Measurements from ENCODE around the gene WNK1. TPM values are rescaled to one million over a fixed set of nuclear protein-coding genes. Genes with fewer than 3 reads are reported as not detected.
"Not testable (repeated sequence)": the region's sequence is repeated elsewhere in the genome, so short reads cannot be mapped to it uniquely, and the experiment has no call there.

Gene WNK1
- total and polyA plus RNA-seq, 7 experiments from 2014 or later = 22.9 to 200 (median 164) TPM

DNA sequence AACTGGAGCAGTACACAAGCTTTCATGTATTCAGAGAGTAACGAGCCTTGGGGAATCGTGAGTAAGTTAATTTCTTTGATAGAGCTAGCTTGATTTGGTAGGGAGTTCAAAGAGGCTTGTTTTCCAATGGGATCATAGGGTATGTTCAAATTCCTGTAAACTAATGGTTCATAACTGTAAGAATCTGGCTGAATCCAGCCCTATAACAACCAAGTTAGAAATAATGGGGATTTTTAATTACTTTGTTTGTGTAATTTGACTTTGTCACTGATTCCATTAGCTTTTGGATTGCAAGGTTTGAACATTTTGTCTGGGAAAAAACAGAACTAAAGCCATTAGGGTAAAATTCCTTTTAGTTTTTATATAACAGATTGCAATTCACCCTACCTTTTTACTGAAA, 94.0 kb downstream of the WNK1 start:
- POLR2A ChIA-PET = interaction anchor here (0.5 to 0.6 kb wide), 2 partner anchors 561 to 709 kb away, joined by 3 read pairs; no protein-coding TSS in a partner anchor
- Histone ChIP-seq H3K36me3 (ENCODE audit: control insufficient read depth in 2 of 3, insufficient read depth in 3 of 3, low read length in 3 of 3) (peaks cover 0 to 5% (median 0%) of the 10 kb centered on the region in 3 experiments), H3K4me3 (ENCODE audit: low read length) (no peak overlapping the region), H3K9me3 (ENCODE audit: control insufficient read depth in 2 of 3, low read length in 3 of 3) (no peaks in the 10 kb centered on the region), H3K27me3 (ENCODE audit: control insufficient read depth in 2 of 2, insufficient read depth in 2 of 2, low read length in 2 of 2) (no peaks in the 10 kb centered on the region), H3K27ac (ENCODE audit: low read depth, low read length) (no peak overlapping the region), H3K4me1 (ENCODE audit: control insufficient read depth in 2 of 2, insufficient read depth in 2 of 2, low read length in 2 of 2) (peaks cover 0 to 5% of the 10 kb centered on the region in 2 donors)
- intact Hi-C loops (cut with micrococcal nuclease) = no loop called here
- H3K27ac Mint-ChIP-seq = peak overlapping the region in 3 of 9 donors; percentile 27 to 79 (median 28)
- peaks cover 4 to 29% (median 24%) of the 10 kb centered on the region in 5 donors for H3K36me3 Mint-ChIP-seq
- peaks cover 0 to 3% (median 0%) of the 10 kb centered on the region in 11 donors for H3K9me3 Mint-ChIP-seq
- H3K4me1 Mint-ChIP-seq = peaks cover 27 to 67% (median 64%) of the 10 kb centered on the region in 7 donors
- ATAC-seq = no peak
- no peaks in the 10 kb centered on the region for H3K27me3 Mint-ChIP-seq
- CTCF ChIA-PET = interaction anchor here (0.7 to 1.1 kb wide), 2 partner anchors 9 to 283 kb away, joined by 3 read pairs; no protein-coding TSS in a partner anchor
- no peak overlapping the region for H3K4me3 Mint-ChIP-seq
- DNase-seq = no peak

- peaks cover 4 to 24% (median 18%) of the 10 kb centered on the region in 5 donors for H3K36me3 Mint-ChIP-seq
- H3K9me3 Mint-ChIP-seq = peaks cover 0 to 3% (median 0%) of the 10 kb centered on the region in 11 donors
- ATAC-seq (no peak), DNase-seq (no peak)
- intact Hi-C loops (cut with micrococcal nuclease) = no loop called here
- Histone ChIP-seq H3K4me3 (ENCODE audit: low read length) (no peak overlapping the region), H3K4me1 (ENCODE audit: control insufficient read depth in 2 of 2, insufficient read depth in 2 of 2, low read length in 2 of 2) (peaks cover 0 to 5% of the 10 kb centered on the region in 2 donors), H3K27me3 (ENCODE audit: control insufficient read depth in 2 of 2, insufficient read depth in 2 of 2, low read length in 2 of 2) (no peaks in the 10 kb centered on the region), H3K9me3 (ENCODE audit: control insufficient read depth in 2 of 3, low read length in 3 of 3) (no peaks in the 10 kb centered on the region), H3K36me3 (ENCODE audit: control insufficient read depth in 2 of 3, insufficient read depth in 3 of 3, low read length in 3 of 3) (peaks cover 0 to 5% (median 0%) of the 10 kb centered on the region in 3 experiments), H3K27ac (ENCODE audit: low read depth, low read length) (no peak overlapping the region)
- POLR2A ChIA-PET = no interaction called here
- H3K4me1 Mint-ChIP-seq = peaks cover 21 to 68% (median 51%) of the 10 kb centered on the region in 7 donors
- H3K4me3 Mint-ChIP-seq = no peak overlapping the region
- H3K27ac Mint-ChIP-seq = peak overlapping the region in 7 of 9 donors; percentile 6 to 45 (median 24)
- H3K27me3 Mint-ChIP-seq = no peaks in the 10 kb centered on the region
- CTCF ChIA-PET = no interaction called here
Measured at GRCh38 chr12:848173-848865, 95.9 kb downstream of the WNK1 start.

DNA sequence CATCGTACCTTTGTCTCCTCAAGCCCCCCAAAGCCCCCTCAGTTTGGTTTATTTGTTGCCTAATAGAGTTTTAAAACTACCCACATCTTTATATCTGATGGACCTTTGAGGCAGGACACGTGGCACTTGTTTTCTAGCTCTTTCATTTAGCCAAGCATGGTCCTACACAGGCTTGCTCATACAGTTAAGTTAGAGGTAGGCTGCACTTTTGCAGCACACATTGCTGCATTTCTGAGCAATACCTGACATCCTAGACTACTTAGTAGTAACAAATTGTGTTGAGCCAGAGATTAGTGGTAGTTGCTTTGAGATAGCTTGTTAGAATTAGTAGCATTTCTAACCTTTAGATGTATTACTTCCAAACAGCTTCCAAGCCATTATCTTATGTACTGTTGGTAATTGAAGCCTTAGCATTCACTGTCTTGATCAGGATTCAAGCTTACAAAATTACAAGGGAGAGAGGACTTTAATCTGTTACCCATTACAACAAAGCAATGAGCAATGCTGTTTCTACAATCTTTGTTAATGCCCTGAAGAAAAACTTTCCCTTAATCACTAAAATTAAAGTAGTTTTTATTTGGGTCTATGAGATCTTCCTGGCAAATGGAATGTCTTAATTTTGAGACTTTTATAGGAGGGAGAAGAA, 96.6 kb downstream of the WNK1 start:
- ChIA-PET CTCF (no interaction called here), POLR2A (interaction anchor here (0.6 kb wide), 2 partner anchors 35 to 124 kb away, joined by 3 to 4 read pairs; no protein-coding TSS in a partner anchor)
- peaks cover 4 to 24% (median 18%) of the 10 kb centered on the region in 5 donors for H3K36me3 Mint-ChIP-seq
- DNase-seq (no peak), ATAC-seq (no peak)
- H3K27me3 ChIP-seq (ENCODE audit: control insufficient read depth in 2 of 2, insufficient read depth in 2 of 2, low read length in 2 of 2) = no peaks in the 10 kb centered on the region
- H3K9me3 Mint-ChIP-seq = peaks cover 0 to 3% (median 0%) of the 10 kb centered on the region in 11 donors
- H3K27ac Mint-ChIP-seq = peak overlapping the region in 5 of 9 donors; percentile 6 to 45 (median 17)
- no peak overlapping the region for H3K27ac ChIP-seq (ENCODE audit: low read depth, low read length)
- H3K9me3 ChIP-seq (ENCODE audit: control insufficient read depth in 2 of 3, low read length in 3 of 3) = no peaks in the 10 kb centered on the region
- H3K4me1 Mint-ChIP-seq = peaks cover 21 to 66% (median 48%) of the 10 kb centered on the region in 7 donors
- peaks cover 0 to 5% of the 10 kb centered on the region in 2 donors for H3K4me1 ChIP-seq (ENCODE audit: control insufficient read depth in 2 of 2, insufficient read depth in 2 of 2, low read length in 2 of 2)
- H3K36me3 ChIP-seq (ENCODE audit: control insufficient read depth in 2 of 3, insufficient read depth in 3 of 3, low read length in 3 of 3) = peaks cover 0 to 5% (median 0%) of the 10 kb centered on the region in 3 experiments
- intact Hi-C loops (cut with micrococcal nuclease) = no loop called here
- no peak overlapping the region for H3K4me3 Mint-ChIP-seq
- no peaks in the 10 kb centered on the region for H3K27me3 Mint-ChIP-seq
- H3K4me3 ChIP-seq (ENCODE audit: low read length) = no peak overlapping the region

- CTCF ChIA-PET = not testable (repeated sequence)
Measured at GRCh38 chr12:849733-850437, 97.5 kb downstream of the WNK1 start.

GRCh38 chr12:851343-851742, 99.0 kb downstream of the WNK1 start:
- Mint-ChIP-seq H3K27ac (peak overlapping the region in 5 of 9 donors; percentile 15 to 59 (median 47)), H3K27me3 (no peaks in the 10 kb centered on the region), H3K9me3 (peaks cover 0 to 3% (median 0%) of the 10 kb centered on the region in 11 donors), H3K36me3 (peaks cover 4 to 21% (median 15%) of the 10 kb centered on the region in 5 donors), H3K4me3 (peak overlapping the region in 1 of 10 donors; percentile 1), H3K4me1 (peaks cover 21 to 61% (median 42%) of the 10 kb centered on the region in 7 donors)
- Histone ChIP-seq H3K27ac (ENCODE audit: low read depth, low read length) (peak overlapping the region; percentile 12), H3K36me3 (ENCODE audit: control insufficient read depth in 2 of 3, insufficient read depth in 3 of 3, low read length in 3 of 3) (peaks cover 0 to 5% (median 0%) of the 10 kb centered on the region in 3 experiments), H3K4me1 (ENCODE audit: control insufficient read depth in 2 of 2, insufficient read depth in 2 of 2, low read length in 2 of 2) (peaks cover 0 to 5% of the 10 kb centered on the region in 2 donors), H3K27me3 (ENCODE audit: control insufficient read depth in 2 of 2, insufficient read depth in 2 of 2, low read length in 2 of 2) (no peaks in the 10 kb centered on the region), H3K9me3 (ENCODE audit: control insufficient read depth in 2 of 3, low read length in 3 of 3) (no peaks in the 10 kb centered on the region), H3K4me3 (ENCODE audit: low read length) (no peak overlapping the region)
- CTCF ChIA-PET = interaction anchor here (0.6 kb wide), 1 partner anchor 35 kb away, joined by 3 read pairs; no protein-coding TSS in a partner anchor
- ATAC-seq = no peak
- intact Hi-C loops (cut with micrococcal nuclease) = no loop called here
- POLR2A ChIA-PET = no interaction called here
- DNase-seq = no peak

More at GRCh38 chr12:849733-850437, 97.5 kb downstream of the WNK1 start:
- H3K9me3 Mint-ChIP-seq; intact Hi-C loops (cut with micrococcal nuclease); POLR2A ChIA-PET; H3K27me3 Mint-ChIP-seq; H3K4me3 ChIP-seq (ENCODE audit: low read length); H3K9me3 ChIP-seq (ENCODE audit: control insufficient read depth in 2 of 3, low read length in 3 of 3); ATAC-seq; H3K27ac ChIP-seq (ENCODE audit: low read depth, low read length); H3K36me3 ChIP-seq (ENCODE audit: control insufficient read depth in 2 of 3, insufficient read depth in 3 of 3, low read length in 3 of 3); H3K4me3 Mint-ChIP-seq; H3K27me3 ChIP-seq (ENCODE audit: control insufficient read depth in 2 of 2, insufficient read depth in 2 of 2, low read length in 2 of 2); DNase-seq; H3K4me1 ChIP-seq (ENCODE audit: control insufficient read depth in 2 of 2, insufficient read depth in 2 of 2, low read length in 2 of 2): not testable (repeated sequence)
- Mint-ChIP-seq H3K36me3 (peaks cover 4 to 21% (median 15%) of the 10 kb centered on the region in 5 donors), H3K27ac (peak overlapping the region in 1 of 9 donors; percentile 45), H3K4me1 (peaks cover 21 to 62% (median 44%) of the 10 kb centered on the region in 7 donors)

GRCh38 chr12:851913-852312, 99.5 kb downstream of the WNK1 start:
- no peaks in the 10 kb centered on the region for H3K27me3 Mint-ChIP-seq
- no peaks in the 10 kb centered on the region for H3K9me3 ChIP-seq (ENCODE audit: control insufficient read depth in 2 of 3, low read length in 3 of 3)
- ChIA-PET CTCF (interaction anchor here (0.6 kb wide), 1 partner anchor 36 kb away, joined by 3 read pairs; no protein-coding TSS in a partner anchor), POLR2A (no interaction called here)
- ATAC-seq = no peak
- no peak overlapping the region for H3K4me3 Mint-ChIP-seq
- H3K27me3 ChIP-seq (ENCODE audit: control insufficient read depth in 2 of 2, insufficient read depth in 2 of 2, low read length in 2 of 2) = no peaks in the 10 kb centered on the region
- peaks cover 21 to 65% (median 45%) of the 10 kb centered on the region in 7 donors for H3K4me1 Mint-ChIP-seq
- DNase-seq = no peak
- H3K9me3 Mint-ChIP-seq = peaks cover 0 to 3% (median 0%) of the 10 kb centered on the region in 11 donors
- peak overlapping the region in 5 of 9 donors; percentile 15 to 59 (median 21) for H3K27ac Mint-ChIP-seq
- H3K4me1 ChIP-seq (ENCODE audit: control insufficient read depth in 2 of 2, insufficient read depth in 2 of 2, low read length in 2 of 2) = peaks cover 0 to 5% of the 10 kb centered on the region in 2 donors
- intact Hi-C loops (cut with micrococcal nuclease) = no loop called here
- no peak overlapping the region for H3K27ac ChIP-seq (ENCODE audit: low read depth, low read length)
- H3K4me3 ChIP-seq (ENCODE audit: low read length) = no peak overlapping the region
- peaks cover 4 to 26% (median 16%) of the 10 kb centered on the region in 5 donors for H3K36me3 Mint-ChIP-seq
- peaks cover 0 to 5% (median 3%) of the 10 kb centered on the region in 3 experiments for H3K36me3 ChIP-seq (ENCODE audit: control insufficient read depth in 2 of 3, insufficient read depth in 3 of 3, low read length in 3 of 3)
